Measurements from ENCODE around the gene BICRA. TPM values are rescaled to one million over a fixed set of nuclear protein-coding genes. Genes with fewer than 3 reads are reported as not detected.
A peak's percentile ranks its signal among the peaks of the same experiment; 100 is the strongest.
"Not testable (repeated sequence)": the region's sequence is repeated elsewhere in the genome, so short reads cannot be mapped to it uniquely, and the experiment has no call there.

The BICRA gene
- total and polyA plus RNA-seq, 2 experiments from 2014 or later, result 3.4 to 5.4 TPM

DNA sequence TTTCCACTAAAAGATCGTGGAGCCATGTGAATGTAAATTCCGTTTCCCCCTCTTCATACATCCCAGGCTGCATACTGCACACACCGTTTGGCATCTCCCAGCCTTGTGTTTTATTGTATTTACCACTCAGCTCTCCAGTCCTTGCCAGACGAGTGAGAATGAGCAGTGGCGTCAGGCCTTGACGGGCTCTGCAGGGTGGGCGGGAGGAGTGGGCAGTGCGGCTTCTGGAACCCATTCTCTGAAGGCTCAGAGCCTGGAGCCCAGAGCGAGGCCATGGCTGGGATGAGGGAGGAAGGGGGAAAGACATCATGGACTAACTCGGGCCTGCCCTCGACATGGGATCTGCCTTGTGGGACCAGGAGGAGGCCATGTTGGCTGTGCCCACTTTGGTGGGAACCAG is 25.1 kb downstream of the BICRA start:
- H3K27me3 ChIP-seq, result no peaks in the 10 kb centered on the region
- no peaks in the 10 kb centered on the region for H3K9me3 ChIP-seq (ENCODE audit: low read depth)
- H2AFZ ChIP-seq, result no peak overlapping the region
- H3K4me2 ChIP-seq, result no peak overlapping the region
- H3K9me2 ChIP-seq (replicated peaks; ENCODE audit: insufficient read depth), result no peaks in the 10 kb centered on the region
- H3K4me1 ChIP-seq (ENCODE audit: insufficient read depth), result peaks cover 7% of the 10 kb centered on the region
- TF ChIP-seq EZH2phosphoT487 (IDR thresholded peaks at IDR 0.05; ENCODE audit: low read depth, severe bottlenecking, unreplicated experiment), result no peak
- TF ChIP-seq CTCF (IDR thresholded peaks at IDR 0.05; ENCODE audit: poor library complexity), result no peak
- no peak for TF ChIP-seq EZH2 (IDR thresholded peaks at IDR 0.05; ENCODE audit: borderline replicate concordance)
- peak overlapping the region; percentile 53 for H3K27ac ChIP-seq
- DNase-seq (ENCODE audit: low spot score), result no peak
- H3K79me2 ChIP-seq, result peaks cover 100% of the 10 kb centered on the region
- peaks cover 28% of the 10 kb centered on the region for H4K20me1 ChIP-seq (ENCODE audit: insufficient read depth, poor library complexity, severe bottlenecking)
- no peaks in the 10 kb centered on the region for H3K36me3 ChIP-seq (replicated peaks; ENCODE audit: insufficient read depth, low read depth)
- WGBS (ENCODE audit: low lambda C conversion rate, missing lambda C conversion rate), result 84% methylated on average over 11 of the region's 11 CpGs
- no peak overlapping the region for H3K4me3 ChIP-seq

GRCh38 chr19:47635152-47635754 is 26.3 kb downstream of the BICRA start:
- not testable (repeated sequence) for DNase-seq (ENCODE audit: low spot score); H3K9me2 ChIP-seq (replicated peaks; ENCODE audit: insufficient read depth); H3K27me3 ChIP-seq; H2AFZ ChIP-seq; H3K27ac ChIP-seq; H3K4me2 ChIP-seq; H3K4me3 ChIP-seq; H3K4me1 ChIP-seq (ENCODE audit: insufficient read depth); H3K36me3 ChIP-seq (replicated peaks; ENCODE audit: insufficient read depth, low read depth); H3K9me3 ChIP-seq (ENCODE audit: low read depth)
- Histone ChIP-seq H3K79me2 (peaks cover 98% of the 10 kb centered on the region), H4K20me1 (ENCODE audit: insufficient read depth, poor library complexity, severe bottlenecking) (peaks cover 16% of the 10 kb centered on the region)
- 92% methylated on average over 6 of the region's 6 CpGs for WGBS (ENCODE audit: low lambda C conversion rate, missing lambda C conversion rate)

DNA sequence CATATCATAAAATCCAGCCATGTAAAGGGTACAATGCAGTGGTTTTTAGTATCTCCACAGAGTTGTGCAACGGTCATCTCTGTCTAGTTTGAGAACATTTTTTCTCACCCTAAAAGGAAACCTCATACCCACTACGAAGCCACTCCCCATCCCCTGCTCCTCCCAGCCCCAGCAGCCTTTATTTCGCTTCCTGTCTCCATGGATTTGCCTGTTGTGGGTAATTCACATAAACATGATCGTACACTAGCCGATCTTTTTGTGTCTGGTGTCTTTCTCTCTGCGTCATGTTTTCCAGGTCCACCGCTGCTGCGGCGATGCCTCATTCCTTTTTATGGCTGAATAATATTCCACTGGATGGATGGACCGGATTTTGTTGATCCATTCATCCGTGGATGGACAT is 28.6 kb downstream of the BICRA start:
- peak overlapping the region; percentile 29 for H3K4me2 ChIP-seq
- H3K27ac ChIP-seq, result peak overlapping the region; percentile 54
- no peaks in the 10 kb centered on the region for H3K9me3 ChIP-seq (ENCODE audit: low read depth)
- H2AFZ ChIP-seq, result no peak overlapping the region
- WGBS (ENCODE audit: low lambda C conversion rate, missing lambda C conversion rate), result 83% methylated on average over 11 of the region's 11 CpGs
- no peaks in the 10 kb centered on the region for H3K9me2 ChIP-seq (replicated peaks; ENCODE audit: insufficient read depth)
- no peak overlapping the region for H3K4me3 ChIP-seq
- no peak for DNase-seq (ENCODE audit: low spot score)
- H4K20me1 ChIP-seq (ENCODE audit: insufficient read depth, poor library complexity, severe bottlenecking), result peaks cover 9% of the 10 kb centered on the region
- H3K79me2 ChIP-seq, result peaks cover 98% of the 10 kb centered on the region
- TF ChIP-seq EZH2 (IDR thresholded peaks at IDR 0.05; ENCODE audit: borderline replicate concordance) (no peak), CTCF (IDR thresholded peaks at IDR 0.05; ENCODE audit: poor library complexity) (no peak), EZH2phosphoT487 (IDR thresholded peaks at IDR 0.05; ENCODE audit: low read depth, severe bottlenecking, unreplicated experiment) (no peak)
- H3K36me3 ChIP-seq (replicated peaks; ENCODE audit: insufficient read depth, low read depth), result no peaks in the 10 kb centered on the region
- peaks cover 7% of the 10 kb centered on the region for H3K4me1 ChIP-seq (ENCODE audit: insufficient read depth)
- no peaks in the 10 kb centered on the region for H3K27me3 ChIP-seq

DNA sequence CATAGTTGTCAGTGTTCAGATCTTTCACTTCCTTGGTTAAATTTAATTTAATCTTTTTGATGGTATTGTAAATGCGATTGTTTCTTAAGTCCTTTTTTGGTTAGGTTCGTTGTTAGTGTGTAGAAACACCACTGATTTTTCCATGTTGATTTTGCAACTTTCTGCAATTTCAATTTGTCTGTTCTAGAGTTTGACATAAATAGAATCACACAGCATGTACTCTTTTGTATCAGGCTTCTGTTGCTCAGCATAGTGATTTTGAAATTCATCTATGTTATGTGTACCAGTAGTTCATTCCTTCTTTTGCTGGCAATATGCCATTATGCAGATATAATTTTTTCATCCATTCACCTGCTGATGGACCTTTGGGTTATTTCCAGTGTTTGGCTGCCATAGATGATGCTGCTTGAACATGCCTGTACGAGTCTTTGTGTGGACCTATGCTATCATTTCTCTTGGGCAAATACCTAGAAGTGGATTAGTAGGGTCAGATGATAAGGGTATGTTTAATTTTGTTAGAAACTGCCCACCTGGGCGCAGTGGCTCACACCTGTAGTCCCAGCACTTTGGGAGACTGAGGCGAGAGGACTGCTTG is 33.1 kb downstream of the BICRA start:
- no peaks in the 10 kb centered on the region for H3K9me3 ChIP-seq (ENCODE audit: low read depth)
- no peaks in the 10 kb centered on the region for H3K9me2 ChIP-seq (replicated peaks; ENCODE audit: insufficient read depth)
- no peaks in the 10 kb centered on the region for H3K36me3 ChIP-seq (replicated peaks; ENCODE audit: insufficient read depth, low read depth)
- peaks cover 13% of the 10 kb centered on the region for H3K4me1 ChIP-seq (ENCODE audit: insufficient read depth)
- no peak overlapping the region for H2AFZ ChIP-seq
- no peak overlapping the region for H3K4me3 ChIP-seq
- no peak for DNase-seq (ENCODE audit: low spot score)
- H3K27ac ChIP-seq, result no peak overlapping the region
- peaks cover 98% of the 10 kb centered on the region for H3K79me2 ChIP-seq
- TF ChIP-seq CTCF (IDR thresholded peaks at IDR 0.05; ENCODE audit: poor library complexity) (no peak), EZH2phosphoT487 (IDR thresholded peaks at IDR 0.05; ENCODE audit: low read depth, severe bottlenecking, unreplicated experiment) (no peak), EZH2 (IDR thresholded peaks at IDR 0.05; ENCODE audit: borderline replicate concordance) (no peak)
- no peak overlapping the region for H3K4me2 ChIP-seq
- WGBS (ENCODE audit: low lambda C conversion rate, missing lambda C conversion rate), result 82% methylated on average over 5 of the region's 5 CpGs
- H4K20me1 ChIP-seq (ENCODE audit: insufficient read depth, poor library complexity, severe bottlenecking), result peaks cover 39% of the 10 kb centered on the region
- no peaks in the 10 kb centered on the region for H3K27me3 ChIP-seq

Measured in hepatocyte (in vitro differentiated cells).